GM18951 (cell line): ENCODE results near the gene EFHC2.

Experiments
- POLR2A ChIP-seq: IDR thresholded peaks from 4 replicates; pipeline ENCODE4 v1.6.1; 2011; ENCODE audit warnings: mild to moderate bottlenecking; ENCODE audit not compliant: insufficient read length, insufficient read depth; ENCODE audit errors: extremely low read depth
- in situ Hi-C: fragments of 300-500 bp; cut with MboI; formaldehyde crosslinking; loops from one replicate; pipeline ENCODE4 v1.12.0; 2022; ENCODE audit warnings: low sequenced_read_pairs, mixed read lengths, inconsistent platforms; ENCODE audit not compliant: unreplicated experiment

The EFHC2 gene

GRCh38 chrX:44113337-44113736 lies 230.1 kb downstream of the EFHC2 start:
- in situ Hi-C loops, result no loop called here
- no peak for TF ChIP-seq POLR2A

DNA sequence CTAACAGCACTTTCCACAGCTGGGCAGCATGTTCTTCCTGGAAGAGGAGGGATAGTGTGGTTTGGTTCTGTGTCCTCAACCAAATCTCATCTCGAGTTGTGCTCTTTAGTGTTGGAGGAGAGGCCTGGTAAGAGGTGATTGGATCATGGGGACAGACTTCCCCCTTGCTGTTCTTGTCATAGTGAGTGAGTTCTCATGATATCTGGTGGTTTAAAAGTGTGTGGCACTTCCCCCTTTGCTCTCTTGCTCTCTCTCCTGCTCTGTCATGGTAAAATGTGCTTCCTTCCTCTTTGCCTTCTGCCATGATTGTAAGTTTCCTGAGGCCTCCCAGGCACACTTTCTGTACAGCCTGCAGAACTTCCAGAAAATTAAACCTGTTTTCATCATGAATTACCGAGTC lies 236.6 kb downstream of the EFHC2 start:
- in situ Hi-C loops, result no loop called here
- no peak for TF ChIP-seq POLR2A

- TF ChIP-seq POLR2A, result no peak
- in situ Hi-C loops, result no loop called here
Measured at GRCh38 chrX:44105228-44105913, 238.1 kb downstream of the EFHC2 start.

DNA sequence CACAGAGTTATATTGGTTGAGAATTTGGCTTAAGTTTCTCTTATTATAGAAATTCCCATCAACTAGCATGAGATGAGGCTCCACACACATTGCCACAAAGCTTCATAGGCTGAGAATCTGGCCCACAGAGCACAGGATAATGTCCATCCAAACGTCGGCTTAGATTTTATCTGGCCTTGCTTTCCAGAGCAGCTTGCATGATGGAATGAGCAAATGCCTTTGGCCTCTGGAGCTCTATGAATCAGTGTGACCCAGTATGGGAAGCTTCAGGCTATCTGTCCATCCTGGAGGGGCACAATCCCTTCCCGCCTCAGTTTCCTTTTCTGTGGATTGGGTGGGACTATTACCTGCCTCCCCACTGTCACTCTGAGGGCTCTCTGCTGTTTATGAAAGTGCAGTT lies 238.8 kb downstream of the EFHC2 start:
- TF ChIP-seq POLR2A, result no peak
- in situ Hi-C loops, result no loop called here

DNA sequence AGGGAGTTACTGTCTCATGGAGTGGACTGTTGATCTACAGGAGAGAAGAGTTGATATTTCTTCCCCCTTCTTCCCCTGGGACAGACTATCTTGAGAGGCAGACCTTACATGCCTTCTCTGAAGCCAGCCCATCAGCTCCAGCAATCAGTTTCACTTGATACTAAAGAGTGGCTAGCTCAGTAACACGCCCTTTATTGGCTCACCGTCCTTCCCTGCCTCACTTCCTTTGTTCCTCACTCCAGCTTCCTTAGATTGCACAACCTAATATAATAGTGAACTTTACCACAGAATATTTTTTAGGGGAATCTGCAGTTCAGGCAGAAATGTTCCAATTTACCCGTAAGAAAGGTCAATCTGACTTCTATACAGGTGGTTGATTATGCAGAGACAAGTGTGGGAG lies 242.2 kb downstream of the EFHC2 start:
- in situ Hi-C loops, result no loop called here
- TF ChIP-seq POLR2A, result no peak

GRCh38 chrX:44099366-44099765 lies 244.1 kb downstream of the EFHC2 start:
- in situ Hi-C loops, result no loop called here
- TF ChIP-seq POLR2A, result no peak
